WTC11 (cell line): ENCODE results near the gene ABCB11. TPM values are rescaled to one million over a fixed set of nuclear protein-coding genes. Genes with fewer than 3 reads are reported as not detected.

Source experiments
- ATAC-seq: fragments of 200-7000 bp; cut with Tn5 transposase; 2 replicates; pipeline ENCODE4 v1.10.0; 2021; ENCODE audit warnings: mild to moderate bottlenecking, moderate library complexity
- CTCF ChIA-PET: fragments of 300-600 bp; sonication (Branson Sonifier 250); formaldehyde crosslinking; loops from one replicate; lab custom pipeline; 2021; ENCODE audit warnings: antibody characterized with exemption; lab: Charles Lee
- POLR2A ChIA-PET: fragments of 350-600 bp; sonication (Branson Sonifier 250); formaldehyde crosslinking; loops from one replicate; lab custom pipeline; 2021; ENCODE audit warnings: antibody characterized with exemption; lab: Charles Lee
- DNase-seq: peaks from one replicate; pipeline ENCODE4 v3.0.0; 2021; ENCODE audit warnings: low spot score
- H3K27ac Mint-ChIP-seq: 2 replicates; pipeline ENCODE4 v1.8.0; 2021; ENCODE audit warnings: mixed read lengths
- H3K27me3 Mint-ChIP-seq: 2 replicates; pipeline ENCODE4 v1.8.0; 2021; ENCODE audit warnings: low read depth, mild to moderate bottlenecking, moderate library complexity, mixed read lengths
- H3K36me3 Mint-ChIP-seq: 2 replicates; pipeline ENCODE4 v1.8.0; 2021; ENCODE audit warnings: mixed read lengths
- H3K4me1 Mint-ChIP-seq: 2 replicates; pipeline ENCODE4 v1.8.0; 2022; ENCODE audit warnings: mixed read lengths
- H3K4me3 Mint-ChIP-seq: 2 replicates; pipeline ENCODE4 v1.8.0; 2021; ENCODE audit warnings: mild to moderate bottlenecking, moderate library complexity, mixed read lengths
- H3K9me3 Mint-ChIP-seq: 2 replicates; pipeline ENCODE4 v1.8.0; 2021; ENCODE audit warnings: mixed read lengths
- ATF1 ChIP-seq: sonication (generic); formaldehyde crosslinking; IDR thresholded peaks from 2 replicates; pipeline ENCODE4 v1.8.1; 2023; ENCODE audit warnings: mild to moderate bottlenecking, moderate library complexity, missing genetic modification reagents
- ESRRA ChIP-seq: sonication (generic); formaldehyde crosslinking; IDR thresholded peaks from 2 replicates; pipeline ENCODE4 v1.8.1; 2022; ENCODE audit warnings: mild to moderate bottlenecking, missing genetic modification reagents, borderline replicate concordance
- FOXJ3 ChIP-seq: sonication (generic); formaldehyde crosslinking; IDR thresholded peaks from 2 replicates; pipeline ENCODE4 v1.9.0; 2021; ENCODE audit warnings: missing genetic modification reagents, mild to moderate bottlenecking, borderline replicate concordance
- FOXK1 ChIP-seq: sonication (generic); formaldehyde crosslinking; IDR thresholded peaks from 2 replicates; pipeline ENCODE4 v1.8.0; 2022; ENCODE audit warnings: mild to moderate bottlenecking, moderate library complexity, missing genetic modification reagents
- GABPB1 ChIP-seq: sonication (generic); formaldehyde crosslinking; IDR thresholded peaks from 2 replicates; pipeline ENCODE4 v1.8.1; 2023; ENCODE audit warnings: mild to moderate bottlenecking, missing genetic modification reagents
- GTF2I ChIP-seq: fragments of 250-450 bp; sonication (Bioruptor Pico); conservative IDR thresholded peaks from 2 replicates; pipeline ENCODE4 v1.4.0; 2021; ENCODE audit warnings: mild to moderate bottlenecking
- JUN ChIP-seq: sonication (generic); formaldehyde crosslinking; IDR thresholded peaks from 2 replicates; pipeline ENCODE4 v1.8.0; 2023; ENCODE audit warnings: mild to moderate bottlenecking, missing genetic modification reagents
- NFYB ChIP-seq: sonication (generic); formaldehyde crosslinking; conservative IDR thresholded peaks from 2 replicates; pipeline ENCODE4 v1.8.0; 2022; ENCODE audit warnings: low read depth, missing genetic modification reagents
- NR1H2 ChIP-seq: sonication (generic); formaldehyde crosslinking; IDR thresholded peaks from 2 replicates; pipeline ENCODE4 v1.9.0; 2021; ENCODE audit warnings: mild to moderate bottlenecking, moderate library complexity, missing genetic modification reagents
- PRRX2 ChIP-seq: fragments of 250-450 bp; sonication (Bioruptor Pico); IDR thresholded peaks from 2 replicates; pipeline ENCODE4 v1.8.0; 2021; ENCODE audit warnings: mild to moderate bottlenecking
- RELA ChIP-seq: sonication (generic); formaldehyde crosslinking; IDR thresholded peaks from 2 replicates; pipeline ENCODE4 v1.8.1; 2022; ENCODE audit warnings: missing genetic modification reagents, mild to moderate bottlenecking, borderline replicate concordance
- TCF7 ChIP-seq: sonication (generic); formaldehyde crosslinking; IDR thresholded peaks from 2 replicates; pipeline ENCODE4 v1.8.0; 2022; ENCODE audit warnings: mild to moderate bottlenecking, low read depth, missing genetic modification reagents, moderate library complexity
- ZBTB21 ChIP-seq: sonication (generic); formaldehyde crosslinking; IDR thresholded peaks from 2 replicates; pipeline ENCODE4 v1.8.1; 2023; ENCODE audit warnings: mild to moderate bottlenecking, missing genetic modification reagents, borderline replicate concordance
- ZNF121 ChIP-seq: sonication (generic); formaldehyde crosslinking; IDR thresholded peaks from 2 replicates; pipeline ENCODE4 v1.8.0; 2023; ENCODE audit warnings: missing genetic modification reagents
- ZNF219 ChIP-seq: sonication (generic); formaldehyde crosslinking; IDR thresholded peaks from 2 replicates; pipeline ENCODE4 v1.8.0; 2023; ENCODE audit warnings: missing genetic modification reagents, mild to moderate bottlenecking, borderline replicate concordance
- ZNF263 ChIP-seq: sonication (generic); formaldehyde crosslinking; IDR thresholded peaks from 2 replicates; pipeline ENCODE4 v1.8.1; 2022; ENCODE audit warnings: low read depth, mild to moderate bottlenecking, moderate library complexity, missing genetic modification reagents
- ZNF396 ChIP-seq: fragments of 250-450 bp; sonication (Bioruptor Pico); IDR thresholded peaks from 2 replicates; pipeline ENCODE4 v1.8.0; 2021; ENCODE audit warnings: mild to moderate bottlenecking, moderate library complexity, borderline replicate concordance
- ZNF671 ChIP-seq: fragments of 250-450 bp; sonication (Bioruptor Pico); IDR thresholded peaks from 2 replicates; pipeline ENCODE4 v1.8.0; 2021; ENCODE audit warnings: mild to moderate bottlenecking
- total RNA-seq: library from RNA; stranded (reverse); gene quantifications from 3 replicates; pipeline ENCODE4 v1.2.3, GENCODE V29; 2021
- TF ChIP-seq, protein P1 (sequence below): sonication (generic); formaldehyde crosslinking; IDR thresholded peaks from 2 replicates; pipeline ENCODE4 v1.8.0; 2022; ENCODE audit warnings: missing genetic modification reagents
- TF ChIP-seq, protein P2 (sequence below): sonication (generic); formaldehyde crosslinking; IDR thresholded peaks from 2 replicates; pipeline ENCODE4 v1.8.1; 2023; ENCODE audit warnings: mild to moderate bottlenecking, missing genetic modification reagents, moderate library complexity
- TF ChIP-seq, protein P3 (sequence below): sonication (generic); formaldehyde crosslinking; IDR thresholded peaks from 2 replicates; pipeline ENCODE4 v1.8.1; 2023; ENCODE audit warnings: mild to moderate bottlenecking, missing genetic modification reagents, moderate library complexity
- TF ChIP-seq, protein P4 (sequence below): sonication (generic); formaldehyde crosslinking; IDR thresholded peaks from 2 replicates; pipeline ENCODE4 v1.8.1; 2022; ENCODE audit warnings: low read depth, missing genetic modification reagents, borderline replicate concordance
- TF ChIP-seq, protein P5 (sequence below): sonication (generic); formaldehyde crosslinking; IDR thresholded peaks from 2 replicates; pipeline ENCODE4 v1.8.1; 2023; ENCODE audit warnings: mild to moderate bottlenecking, missing genetic modification reagents

The ABCB11 gene
- total RNA-seq, 1 experiment from 2014 or later = 0.77 TPM

DNA sequence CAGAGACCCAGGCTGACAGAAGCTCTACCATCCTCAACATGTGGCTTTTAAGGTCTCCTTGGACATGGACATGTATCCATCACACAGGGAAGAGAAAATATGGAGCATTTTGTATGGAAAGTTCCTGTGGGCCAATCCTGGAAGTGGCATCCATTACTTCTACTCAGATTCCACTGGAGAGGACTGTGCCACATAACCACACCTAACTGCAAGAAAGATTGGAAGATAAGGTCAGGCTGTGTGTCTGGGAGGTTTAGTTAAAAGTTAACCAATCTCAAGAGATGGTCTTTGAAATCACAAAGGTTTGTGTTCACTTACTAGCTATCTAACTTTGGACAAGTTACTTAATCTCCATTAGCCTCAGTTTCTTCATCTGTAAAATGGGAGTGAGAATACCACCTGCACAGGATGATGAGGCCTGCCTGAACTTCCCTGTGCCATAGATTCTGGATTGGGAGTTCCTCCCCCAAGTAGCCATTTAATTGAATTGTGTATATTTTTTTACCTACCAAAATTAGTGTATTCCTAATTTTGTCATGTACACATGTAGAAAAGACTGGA, 3.9 kb upstream of the ABCB11 start:
- H3K27me3 Mint-ChIP-seq = no peaks in the 10 kb centered on the region
- ATAC-seq (no peak), DNase-seq (no peak)
- no peak overlapping the region for H3K4me3 Mint-ChIP-seq
- TF ChIP-seq ZBTB21 (CRISPR knock-in tag) (no peak), ZNF396 (CRISPR knock-in tag) (no peak), NR1H2 (CRISPR knock-in tag) (no peak), FOXK1 (CRISPR knock-in tag) (no peak)
- no peak overlapping the region for H3K27ac Mint-ChIP-seq
- ChIA-PET POLR2A (no interaction called here), CTCF (no interaction called here)
- no peaks in the 10 kb centered on the region for H3K36me3 Mint-ChIP-seq
- no peaks in the 10 kb centered on the region for H3K9me3 Mint-ChIP-seq
- H3K4me1 Mint-ChIP-seq = peaks cover 13% of the 10 kb centered on the region

DNA sequence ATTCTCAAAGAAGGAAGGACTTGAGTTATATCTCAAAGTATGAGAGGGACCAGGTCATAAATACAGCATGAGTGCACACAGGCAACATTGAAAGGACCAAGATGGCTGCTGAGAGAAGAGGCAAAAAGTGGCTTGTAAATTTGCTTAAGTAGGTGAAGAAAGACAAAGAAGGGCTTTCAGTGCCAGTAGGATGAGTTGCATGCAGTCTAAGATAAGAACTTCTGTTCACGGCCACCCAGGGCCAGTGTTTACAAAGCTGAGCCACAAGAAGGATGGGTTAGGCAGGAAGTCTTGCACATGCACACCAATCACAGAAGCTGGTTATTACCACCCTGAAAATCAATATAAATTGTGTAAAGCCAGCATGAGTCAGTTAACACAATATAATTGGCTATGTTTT, 3.1 kb upstream of the ABCB11 start:
- DNase-seq (no peak), ATAC-seq (no peak)
- Mint-ChIP-seq H3K4me1 (peaks cover 15% of the 10 kb centered on the region), H3K36me3 (no peaks in the 10 kb centered on the region), H3K27me3 (no peaks in the 10 kb centered on the region), H3K27ac (no peak overlapping the region), H3K4me3 (no peak overlapping the region), H3K9me3 (no peaks in the 10 kb centered on the region)
- ChIA-PET CTCF (no interaction called here), POLR2A (no interaction called here)
- TF ChIP-seq FOXJ3 (no peak), ZNF396 (CRISPR knock-in tag) (no peak), JUN (CRISPR knock-in tag) (no peak), ESRRA (CRISPR knock-in tag) (no peak), GTF2I (no peak), TCF7 (CRISPR knock-in tag) (no peak), ZNF263 (CRISPR knock-in tag) (no peak), ATF1 (CRISPR knock-in tag) (no peak), RELA (CRISPR knock-in tag) (no peak), ZNF671 (CRISPR knock-in tag) (no peak), NFYB (CRISPR knock-in tag) (no peak), ZNF121 (CRISPR knock-in tag) (no peak)
- TF ChIP-seq, protein P1, sequence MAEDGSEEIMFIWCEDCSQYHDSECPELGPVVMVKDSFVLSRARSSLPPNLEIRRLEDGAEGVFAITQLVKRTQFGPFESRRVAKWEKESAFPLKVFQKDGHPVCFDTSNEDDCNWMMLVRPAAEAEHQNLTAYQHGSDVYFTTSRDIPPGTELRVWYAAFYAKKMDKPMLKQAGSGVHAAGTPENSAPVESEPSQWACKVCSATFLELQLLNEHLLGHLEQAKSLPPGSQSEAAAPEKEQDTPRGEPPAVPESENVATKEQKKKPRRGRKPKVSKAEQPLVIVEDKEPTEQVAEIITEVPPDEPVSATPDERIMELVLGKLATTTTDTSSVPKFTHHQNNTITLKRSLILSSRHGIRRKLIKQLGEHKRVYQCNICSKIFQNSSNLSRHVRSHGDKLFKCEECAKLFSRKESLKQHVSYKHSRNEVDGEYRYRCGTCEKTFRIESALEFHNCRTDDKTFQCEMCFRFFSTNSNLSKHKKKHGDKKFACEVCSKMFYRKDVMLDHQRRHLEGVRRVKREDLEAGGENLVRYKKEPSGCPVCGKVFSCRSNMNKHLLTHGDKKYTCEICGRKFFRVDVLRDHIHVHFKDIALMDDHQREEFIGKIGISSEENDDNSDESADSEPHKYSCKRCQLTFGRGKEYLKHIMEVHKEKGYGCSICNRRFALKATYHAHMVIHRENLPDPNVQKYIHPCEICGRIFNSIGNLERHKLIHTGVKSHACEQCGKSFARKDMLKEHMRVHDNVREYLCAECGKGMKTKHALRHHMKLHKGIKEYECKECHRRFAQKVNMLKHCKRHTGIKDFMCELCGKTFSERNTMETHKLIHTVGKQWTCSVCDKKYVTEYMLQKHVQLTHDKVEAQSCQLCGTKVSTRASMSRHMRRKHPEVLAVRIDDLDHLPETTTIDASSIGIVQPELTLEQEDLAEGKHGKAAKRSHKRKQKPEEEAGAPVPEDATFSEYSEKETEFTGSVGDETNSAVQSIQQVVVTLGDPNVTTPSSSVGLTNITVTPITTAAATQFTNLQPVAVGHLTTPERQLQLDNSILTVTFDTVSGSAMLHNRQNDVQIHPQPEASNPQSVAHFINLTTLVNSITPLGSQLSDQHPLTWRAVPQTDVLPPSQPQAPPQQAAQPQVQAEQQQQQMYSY = no peak
- TF ChIP-seq, protein P2, sequence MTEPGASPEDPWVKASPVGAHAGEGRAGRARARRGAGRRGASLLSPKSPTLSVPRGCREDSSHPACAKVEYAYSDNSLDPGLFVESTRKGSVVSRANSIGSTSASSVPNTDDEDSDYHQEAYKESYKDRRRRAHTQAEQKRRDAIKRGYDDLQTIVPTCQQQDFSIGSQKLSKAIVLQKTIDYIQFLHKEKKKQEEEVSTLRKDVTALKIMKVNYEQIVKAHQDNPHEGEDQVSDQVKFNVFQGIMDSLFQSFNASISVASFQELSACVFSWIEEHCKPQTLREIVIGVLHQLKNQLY (CRISPR knock-in tag) = no peak
- TF ChIP-seq, protein P3, sequence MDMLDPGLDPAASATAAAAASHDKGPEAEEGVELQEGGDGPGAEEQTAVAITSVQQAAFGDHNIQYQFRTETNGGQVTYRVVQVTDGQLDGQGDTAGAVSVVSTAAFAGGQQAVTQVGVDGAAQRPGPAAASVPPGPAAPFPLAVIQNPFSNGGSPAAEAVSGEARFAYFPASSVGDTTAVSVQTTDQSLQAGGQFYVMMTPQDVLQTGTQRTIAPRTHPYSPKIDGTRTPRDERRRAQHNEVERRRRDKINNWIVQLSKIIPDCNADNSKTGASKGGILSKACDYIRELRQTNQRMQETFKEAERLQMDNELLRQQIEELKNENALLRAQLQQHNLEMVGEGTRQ = no peak

DNA sequence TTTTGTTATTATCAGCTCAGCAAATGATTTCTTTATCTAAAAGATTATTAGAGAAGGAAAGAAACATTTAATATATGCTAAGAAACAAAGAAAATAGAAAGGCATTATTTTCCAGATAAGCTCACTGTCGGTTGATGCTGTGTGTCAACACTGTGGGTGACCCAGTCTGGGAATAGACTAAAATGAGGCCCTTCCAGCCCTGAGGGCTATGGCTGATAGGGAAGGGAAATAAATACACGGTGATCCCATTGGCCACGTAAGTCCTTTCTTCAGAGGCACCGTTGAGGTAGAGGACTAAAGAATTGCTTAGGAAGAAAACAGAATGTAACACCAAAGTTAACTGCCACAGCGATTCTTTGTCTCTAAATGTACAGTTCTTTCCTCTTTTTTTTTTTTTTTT, 1.8 kb downstream of the ABCB11 start:
- Mint-ChIP-seq H3K27ac (no peak overlapping the region), H3K27me3 (no peaks in the 10 kb centered on the region), H3K9me3 (no peaks in the 10 kb centered on the region), H3K36me3 (no peaks in the 10 kb centered on the region), H3K4me1 (peaks cover 12% of the 10 kb centered on the region), H3K4me3 (no peak overlapping the region)
- CTCF ChIA-PET = no interaction called here
- DNase-seq (no peak), ATAC-seq (no peak)
- POLR2A ChIA-PET = interaction anchor here (0.7 kb wide), 1 partner anchor 103 kb away, joined by 4 read pairs; no protein-coding TSS in a partner anchor
- TF ChIP-seq, protein P4, sequence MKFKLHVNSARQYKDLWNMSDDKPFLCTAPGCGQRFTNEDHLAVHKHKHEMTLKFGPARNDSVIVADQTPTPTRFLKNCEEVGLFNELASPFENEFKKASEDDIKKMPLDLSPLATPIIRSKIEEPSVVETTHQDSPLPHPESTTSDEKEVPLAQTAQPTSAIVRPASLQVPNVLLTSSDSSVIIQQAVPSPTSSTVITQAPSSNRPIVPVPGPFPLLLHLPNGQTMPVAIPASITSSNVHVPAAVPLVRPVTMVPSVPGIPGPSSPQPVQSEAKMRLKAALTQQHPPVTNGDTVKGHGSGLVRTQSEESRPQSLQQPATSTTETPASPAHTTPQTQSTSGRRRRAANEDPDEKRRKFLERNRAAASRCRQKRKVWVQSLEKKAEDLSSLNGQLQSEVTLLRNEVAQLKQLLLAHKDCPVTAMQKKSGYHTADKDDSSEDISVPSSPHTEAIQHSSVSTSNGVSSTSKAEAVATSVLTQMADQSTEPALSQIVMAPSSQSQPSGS (CRISPR knock-in tag) = no peak
- TF ChIP-seq TCF7 (CRISPR knock-in tag) (no peak), ZNF219 (no peak), PRRX2 (CRISPR knock-in tag) (no peak), GABPB1 (no peak)
- TF ChIP-seq, protein P5, sequence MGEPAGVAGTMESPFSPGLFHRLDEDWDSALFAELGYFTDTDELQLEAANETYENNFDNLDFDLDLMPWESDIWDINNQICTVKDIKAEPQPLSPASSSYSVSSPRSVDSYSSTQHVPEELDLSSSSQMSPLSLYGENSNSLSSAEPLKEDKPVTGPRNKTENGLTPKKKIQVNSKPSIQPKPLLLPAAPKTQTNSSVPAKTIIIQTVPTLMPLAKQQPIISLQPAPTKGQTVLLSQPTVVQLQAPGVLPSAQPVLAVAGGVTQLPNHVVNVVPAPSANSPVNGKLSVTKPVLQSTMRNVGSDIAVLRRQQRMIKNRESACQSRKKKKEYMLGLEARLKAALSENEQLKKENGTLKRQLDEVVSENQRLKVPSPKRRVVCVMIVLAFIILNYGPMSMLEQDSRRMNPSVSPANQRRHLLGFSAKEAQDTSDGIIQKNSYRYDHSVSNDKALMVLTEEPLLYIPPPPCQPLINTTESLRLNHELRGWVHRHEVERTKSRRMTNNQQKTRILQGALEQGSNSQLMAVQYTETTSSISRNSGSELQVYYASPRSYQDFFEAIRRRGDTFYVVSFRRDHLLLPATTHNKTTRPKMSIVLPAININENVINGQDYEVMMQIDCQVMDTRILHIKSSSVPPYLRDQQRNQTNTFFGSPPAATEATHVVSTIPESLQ = no peak
